Mucosa of gallbladder (tissue), 1 donor: ENCODE data around the gene RNF220. TPM values are rescaled to one million over a fixed set of nuclear protein-coding genes. Genes with fewer than 3 reads are reported as not detected.
"Not testable (repeated sequence)": the region's sequence is repeated elsewhere in the genome, so short reads cannot be mapped to it uniquely, and the experiment has no call there.

ENCODE experiments used
- DNase-seq: peaks from one replicate; pipeline ENCODE4 v3.0.0-alpha.2; 2020; ENCODE audit warnings: low spot score
- total RNA-seq: library from RNA; stranded (reverse); gene quantifications from one replicate; pipeline ENCODE4 v1.2.1, GENCODE V29; 2021
- donor health status: DM: no; HTN: no; CAD: no.

The RNF220 gene
- total RNA-seq, 1 donor from 2014 or later, result 68.1 TPM

DNA sequence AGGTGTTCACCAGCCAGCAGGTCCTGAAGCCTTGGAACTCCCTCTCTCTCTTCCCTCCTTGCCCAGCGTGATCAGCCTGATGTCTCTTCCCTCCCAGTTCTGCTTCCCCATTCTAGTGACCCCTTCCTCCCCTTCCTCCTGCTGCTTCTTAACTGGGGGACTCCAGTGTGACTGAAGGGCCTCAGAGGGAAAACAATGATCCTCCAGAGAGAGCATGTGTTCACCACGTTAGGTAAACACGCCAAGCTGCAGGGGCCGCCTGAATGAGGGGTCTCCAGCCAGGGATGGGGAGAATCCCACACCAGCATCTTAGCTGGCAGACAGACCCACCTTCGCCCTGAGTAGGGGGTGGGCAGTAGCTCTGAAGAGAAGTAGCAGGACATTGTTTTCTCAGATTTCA is 144.5 kb downstream of the RNF220 start:
- no peak for DNase-seq

GRCh38 chr1:44553127-44553758 is 148.2 kb downstream of the RNF220 start:
- DNase-seq, result no peak

DNA sequence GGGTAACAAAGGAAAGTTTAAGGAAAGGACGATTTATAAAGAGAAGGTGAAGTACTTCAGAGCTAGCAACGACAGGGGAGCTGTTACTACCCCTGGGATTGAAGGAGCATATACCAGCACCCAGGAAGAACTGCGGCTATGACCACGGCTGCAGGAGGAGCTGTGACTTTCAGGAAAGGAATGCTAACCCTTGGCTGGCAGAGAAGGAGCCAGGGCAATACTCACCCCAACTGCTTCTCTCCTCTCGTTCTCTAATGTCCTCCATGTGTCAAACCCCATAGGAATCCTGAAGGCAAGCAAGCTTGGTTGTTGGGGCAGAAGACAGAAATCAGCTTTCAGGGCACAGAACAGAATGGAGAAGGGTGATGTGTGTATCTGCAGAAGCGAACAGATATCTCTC is 148.7 kb downstream of the RNF220 start:
- no peak for DNase-seq

DNA sequence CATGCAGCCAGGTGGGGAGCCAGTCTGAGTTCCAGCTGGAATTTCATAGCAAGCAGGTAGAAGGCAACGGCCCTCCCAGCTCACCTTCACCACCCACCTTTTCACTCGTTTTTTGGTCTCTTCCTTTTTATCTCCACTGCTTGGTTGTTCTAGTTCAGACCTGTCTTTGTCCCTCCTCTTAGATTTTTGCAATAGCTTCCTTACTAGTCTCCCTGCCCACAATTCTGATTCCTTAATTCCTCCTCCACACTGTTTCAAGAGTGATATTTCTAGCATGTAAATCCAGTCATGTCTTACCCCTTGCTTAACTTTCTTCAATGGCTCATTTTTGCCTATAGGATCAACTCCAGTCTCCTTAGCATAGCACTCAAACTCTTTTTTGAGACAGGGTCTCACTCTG is 149.7 kb downstream of the RNF220 start:
- DNase-seq, result no peak

DNA sequence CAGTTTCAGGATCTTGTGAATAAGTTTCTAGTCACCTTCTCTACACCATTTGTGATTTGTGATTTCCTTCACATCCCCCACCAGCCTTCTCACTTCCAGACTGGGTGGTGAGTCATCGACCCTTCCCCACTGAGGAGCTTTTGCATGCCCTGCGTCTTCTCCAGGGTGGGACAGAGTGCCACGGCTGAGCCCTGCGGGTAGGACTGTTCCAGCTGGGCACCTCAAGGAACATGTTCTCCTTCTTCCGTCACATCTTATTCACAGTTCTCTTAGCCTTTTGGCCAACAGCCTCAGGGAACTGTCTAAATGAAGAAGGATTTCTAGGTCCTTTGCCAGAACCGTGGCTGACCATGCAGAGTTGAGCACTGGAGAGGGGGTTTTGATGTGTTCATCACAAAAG is 152.7 kb downstream of the RNF220 start:
- no peak for DNase-seq

DNA sequence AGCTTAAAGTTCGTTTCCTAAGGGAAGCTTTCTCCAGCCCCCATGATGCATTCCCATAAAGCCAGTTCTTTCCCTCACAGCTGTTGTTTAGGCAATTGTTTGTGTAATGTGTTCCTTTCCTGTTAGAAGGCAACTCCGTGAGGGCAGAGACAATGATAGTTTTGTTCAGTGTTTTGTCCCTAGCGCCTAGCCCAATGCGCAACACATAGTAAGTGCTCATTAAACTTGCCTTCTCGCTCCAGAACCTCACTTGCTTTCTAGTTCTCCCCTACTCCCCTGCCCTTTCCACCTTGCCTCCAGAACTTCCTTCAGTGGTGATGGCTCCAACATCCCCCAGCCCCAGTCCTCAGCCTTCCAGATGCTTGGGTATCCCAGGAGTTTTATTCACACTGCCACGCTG is 153.8 kb downstream of the RNF220 start:
- DNase-seq, result no peak

GRCh38 chr1:44559330-44559729 is 154.3 kb downstream of the RNF220 start:
- DNase-seq, result no peak

- DNase-seq, result no peak
These were observed 154.9 kb downstream of the RNF220 start for GRCh38 chr1:44559913-44560312.

DNA sequence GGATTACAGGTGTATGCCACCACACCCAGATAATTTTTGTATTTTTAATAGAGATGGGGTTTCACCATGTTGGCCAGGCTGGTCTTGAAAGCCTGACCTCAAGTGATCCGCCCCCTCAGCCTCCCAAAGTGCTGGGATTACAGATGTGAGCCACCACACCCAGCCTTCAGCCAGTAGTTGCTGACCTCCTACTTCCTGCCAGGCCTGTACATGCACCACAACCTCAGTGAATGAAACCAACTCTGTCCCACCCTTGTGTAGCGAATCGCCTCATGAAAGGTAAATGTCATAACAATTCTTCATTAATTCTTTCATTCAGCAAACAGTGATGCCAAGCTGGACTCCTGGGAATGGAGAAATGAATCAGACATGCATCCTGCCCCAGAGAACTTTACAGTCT is 155.6 kb downstream of the RNF220 start:
- not testable (repeated sequence) for DNase-seq

- DNase-seq, result no peak
These were observed 160.2 kb downstream of the RNF220 start for GRCh38 chr1:44565259-44565750.

- DNase-seq, result no peak
These were observed 160.8 kb downstream of the RNF220 start for GRCh38 chr1:44565833-44566232.

DNA sequence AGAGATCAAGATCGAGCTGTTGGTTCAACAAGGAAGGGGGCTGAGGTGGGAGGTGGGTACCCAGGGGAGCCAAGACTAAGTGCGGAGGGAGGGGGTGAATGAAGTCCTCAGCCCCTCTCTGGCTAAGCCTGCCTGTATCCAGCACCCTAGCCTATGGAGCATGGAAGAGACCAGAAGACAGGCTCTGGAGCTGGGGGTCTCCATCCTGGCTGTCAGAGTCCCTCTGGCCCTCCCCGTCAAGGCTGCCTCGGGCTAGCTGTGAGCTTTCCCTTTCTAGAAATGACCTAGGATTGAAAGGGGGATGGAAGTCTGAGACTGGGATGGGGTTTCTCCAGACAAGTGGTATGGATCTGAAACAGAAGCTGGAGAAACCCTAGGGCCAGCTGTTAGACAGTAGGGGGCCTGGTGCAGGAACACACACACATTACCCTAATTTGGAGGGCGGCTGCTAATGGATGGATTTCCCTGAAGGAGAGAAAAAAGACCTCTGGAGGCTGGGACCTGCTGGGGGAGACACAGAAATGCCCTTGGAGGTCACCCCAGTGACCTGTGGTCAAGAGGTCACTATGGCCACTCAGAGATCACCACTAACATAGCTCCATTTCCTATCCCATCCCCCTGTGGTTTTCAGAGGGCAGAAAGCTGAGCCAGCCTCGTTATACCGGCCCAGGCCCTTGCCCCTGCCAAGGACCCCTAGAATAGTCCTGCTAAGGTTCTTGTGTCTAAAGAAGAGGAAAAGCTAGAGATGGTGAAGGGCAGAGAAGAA is 161.4 kb downstream of the RNF220 start:
- no peak for DNase-seq

DNA sequence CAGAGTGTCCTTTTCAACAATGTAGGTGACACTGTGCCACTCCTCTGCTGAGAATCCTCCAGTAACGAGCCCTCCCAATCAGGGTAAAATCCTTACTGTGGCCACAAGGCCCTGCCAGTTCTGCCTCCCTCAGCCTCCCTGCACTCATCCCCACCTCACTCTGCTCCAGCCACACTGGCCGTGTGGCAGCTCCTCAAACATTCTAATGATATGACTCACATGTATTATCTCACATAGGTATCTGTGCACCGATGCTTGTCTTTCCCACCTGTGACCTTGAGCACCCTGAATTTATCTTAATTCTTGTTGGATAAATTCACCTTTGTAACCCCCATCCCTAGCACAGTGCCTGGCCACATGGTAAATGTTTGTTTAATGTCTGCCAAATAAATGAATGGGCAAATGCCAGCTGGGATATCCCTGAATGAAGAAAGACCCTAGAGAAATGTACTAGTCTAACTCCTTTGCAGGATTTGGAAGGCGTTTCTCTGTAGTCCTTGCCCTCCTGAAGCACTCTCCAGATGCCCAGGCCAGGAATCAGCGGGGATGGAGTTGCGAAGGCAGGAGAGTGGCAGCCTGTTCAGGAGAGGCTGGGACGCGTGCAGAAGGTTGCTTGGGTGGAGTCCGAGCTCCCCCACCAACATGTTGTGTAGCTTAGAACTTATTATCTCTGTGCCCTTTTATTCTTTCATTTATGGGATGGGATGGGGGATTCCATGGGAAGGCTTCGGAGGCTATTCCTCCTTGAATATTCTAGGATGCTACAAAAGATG is 163.3 kb downstream of the RNF220 start:
- no peak for DNase-seq

- DNase-seq, result no peak
These were observed 164.4 kb downstream of the RNF220 start for GRCh38 chr1:44569491-44569890.

- no peak for DNase-seq
These were observed 166.9 kb downstream of the RNF220 start for GRCh38 chr1:44571712-44572571.

DNA sequence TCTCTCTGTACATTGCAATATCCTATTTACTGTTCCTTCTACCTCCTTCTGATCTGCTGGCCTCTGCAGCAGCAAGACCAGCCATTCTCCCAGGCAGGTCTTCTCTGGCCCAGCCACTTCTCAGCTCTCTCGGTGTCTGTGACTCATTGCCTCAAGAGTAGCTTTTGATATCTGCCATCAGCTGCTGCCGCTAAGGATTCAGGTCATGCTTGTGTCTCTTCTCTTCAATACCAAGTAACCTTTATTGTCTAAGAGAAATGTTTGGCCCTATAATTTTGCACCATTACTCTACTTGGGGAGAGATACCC is 167.5 kb downstream of the RNF220 start:
- no peak for DNase-seq

DNA sequence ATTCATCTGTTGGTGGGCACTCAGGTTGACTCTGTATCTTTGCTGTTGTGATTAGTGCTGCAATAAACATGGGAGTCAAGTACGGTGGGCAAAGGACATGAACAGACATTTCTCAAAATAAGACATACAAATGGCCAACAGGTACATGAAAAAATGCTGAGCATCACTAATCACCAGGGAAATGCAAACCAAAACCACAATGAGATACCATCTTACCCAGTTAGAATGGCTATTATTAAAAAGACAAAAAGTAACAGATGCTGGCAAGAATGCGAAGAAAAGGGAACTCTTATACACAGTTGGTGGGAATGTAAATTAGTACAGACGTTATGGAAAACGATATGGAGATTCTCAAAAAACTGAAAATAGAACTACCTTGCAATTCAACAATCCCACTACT is 170.3 kb downstream of the RNF220 start:
- DNase-seq, result no peak

DNA sequence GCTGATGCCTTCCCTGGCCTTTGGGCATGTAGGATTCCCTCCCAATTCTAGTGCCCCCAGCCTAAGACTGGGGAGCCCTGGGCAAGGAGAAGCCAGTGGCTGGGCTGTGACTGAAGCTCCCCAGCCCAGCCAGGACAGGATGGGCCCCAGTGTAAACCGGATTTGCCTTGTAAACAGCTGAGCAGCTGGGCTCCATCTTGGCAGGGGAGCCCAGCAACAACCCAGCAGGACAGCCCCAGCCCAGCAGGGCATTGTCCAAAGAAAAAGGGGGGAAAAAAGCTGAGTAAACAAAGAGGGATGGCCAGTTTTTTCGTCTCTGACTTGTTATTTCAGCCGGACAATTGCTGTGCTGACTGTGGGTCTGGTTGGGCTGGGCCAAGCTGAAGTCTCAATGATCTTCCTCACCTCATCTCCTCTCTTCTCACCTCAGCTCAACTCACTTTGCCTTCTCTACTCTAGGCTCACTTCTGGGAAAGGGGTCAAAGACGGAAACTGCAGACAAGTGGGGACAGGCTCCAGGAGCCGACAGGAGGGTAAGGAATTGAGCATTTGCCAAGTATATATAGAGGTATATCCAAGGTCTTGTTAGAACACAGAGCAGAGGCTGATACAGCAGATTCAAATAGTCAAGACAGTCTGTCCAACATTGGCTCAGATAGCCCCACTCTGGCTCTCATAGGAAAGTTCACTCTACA is 171.5 kb downstream of the RNF220 start:
- DNase-seq, result no peak

- DNase-seq, result no peak
These were observed 176.2 kb downstream of the RNF220 start for GRCh38 chr1:44581205-44581604.

GRCh38 chr1:44584167-44584566 is 179.1 kb downstream of the RNF220 start:
- no peak for DNase-seq

GRCh38 chr1:44585315-44585920 is 180.4 kb downstream of the RNF220 start:
- no peak for DNase-seq
